ENCODE measurements around the gene TMEM175.

GRCh38 chr4:924107-925096 lies 7.9 kb upstream of the TMEM175 start:
- TF ChIP-seq REST (IDR thresholded peaks at IDR 0.05; ENCODE audit: low read depth, low read length) = no peak
- no peak for TF ChIP-seq NRF1 (IDR thresholded peaks at IDR 0.05; ENCODE audit: low read depth, low read length)
- TF ChIP-seq CTCF (IDR thresholded peaks at IDR 0.05) = no peak
- no peak for TF ChIP-seq GABPA (IDR thresholded peaks at IDR 0.05; ENCODE audit: low read depth)
- no peak for TF ChIP-seq TAF1 (IDR thresholded peaks at IDR 0.05; ENCODE audit: borderline replicate concordance, low read depth, low read length)
- no peak for TF ChIP-seq IRF3 (IDR thresholded peaks at IDR 0.05; ENCODE audit: low read depth, low read length)
- TF ChIP-seq POLR2AphosphoS5 (IDR thresholded peaks at IDR 0.05; ENCODE audit: low read depth, low read length) = no peak
- TF ChIP-seq RFX5 (IDR thresholded peaks at IDR 0.05; ENCODE audit: low read length) = no peak
- no peak for TF ChIP-seq SMC3 (IDR thresholded peaks at IDR 0.05; ENCODE audit: low read depth, low read length)
- no peak for TF ChIP-seq ZBTB33 (IDR thresholded peaks at IDR 0.05; ENCODE audit: borderline replicate concordance, low read depth)
- no peak for TF ChIP-seq FOSL2 (IDR thresholded peaks at IDR 0.05; ENCODE audit: borderline replicate concordance, low read depth)
- TF ChIP-seq JUND (IDR thresholded peaks at IDR 0.05) = no peak
- no peak for TF ChIP-seq FOXM1 (IDR thresholded peaks at IDR 0.05; ENCODE audit: low read depth)

Data from SK-N-SH (cell line).